GM06990 (cell line): ENCODE measurements around the gene ARHGAP24.

Experiments used
- DNase-seq: peaks from one replicate; pipeline ENCODE4 v3.0.0-alpha.2; 2011; ENCODE audit not compliant: insufficient read length; ENCODE audit errors: extremely low read depth
- H3K27me3 ChIP-seq: replicated peaks from 2 replicates; pipeline ENCODE4 v1.6.0; 2011; ENCODE audit warnings: low read length; ENCODE audit not compliant: control insufficient read depth, insufficient read depth
- H3K36me3 ChIP-seq: 2 replicates; pipeline ENCODE4 v1.5.1; 2011; ENCODE audit warnings: low read length; ENCODE audit not compliant: control insufficient read depth, insufficient read depth
- H3K4me3 ChIP-seq: replicated peaks from 2 replicates; pipeline ENCODE4 v1.5.1; 2011; ENCODE audit warnings: low read depth, mild to moderate bottlenecking, control low read depth, low read length
- TF ChIP-seq, protein P1 (sequence below): IDR thresholded peaks from 2 replicates; pipeline ENCODE4 v1.5.1; 2011; ENCODE audit warnings: low read length, control low read depth, mild to moderate bottlenecking, inconsistent platforms; ENCODE audit not compliant: insufficient read depth, poor library complexity, severe bottlenecking

Gene ARHGAP24

GRCh38 chr4:85565761-85566480 is 91.0 kb downstream of the ARHGAP24 start:
- H3K27me3 ChIP-seq, result no peaks in the 10 kb centered on the region
- DNase-seq, result no peak
- TF ChIP-seq, protein P1, sequence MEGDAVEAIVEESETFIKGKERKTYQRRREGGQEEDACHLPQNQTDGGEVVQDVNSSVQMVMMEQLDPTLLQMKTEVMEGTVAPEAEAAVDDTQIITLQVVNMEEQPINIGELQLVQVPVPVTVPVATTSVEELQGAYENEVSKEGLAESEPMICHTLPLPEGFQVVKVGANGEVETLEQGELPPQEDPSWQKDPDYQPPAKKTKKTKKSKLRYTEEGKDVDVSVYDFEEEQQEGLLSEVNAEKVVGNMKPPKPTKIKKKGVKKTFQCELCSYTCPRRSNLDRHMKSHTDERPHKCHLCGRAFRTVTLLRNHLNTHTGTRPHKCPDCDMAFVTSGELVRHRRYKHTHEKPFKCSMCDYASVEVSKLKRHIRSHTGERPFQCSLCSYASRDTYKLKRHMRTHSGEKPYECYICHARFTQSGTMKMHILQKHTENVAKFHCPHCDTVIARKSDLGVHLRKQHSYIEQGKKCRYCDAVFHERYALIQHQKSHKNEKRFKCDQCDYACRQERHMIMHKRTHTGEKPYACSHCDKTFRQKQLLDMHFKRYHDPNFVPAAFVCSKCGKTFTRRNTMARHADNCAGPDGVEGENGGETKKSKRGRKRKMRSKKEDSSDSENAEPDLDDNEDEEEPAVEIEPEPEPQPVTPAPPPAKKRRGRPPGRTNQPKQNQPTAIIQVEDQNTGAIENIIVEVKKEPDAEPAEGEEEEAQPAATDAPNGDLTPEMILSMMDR, result no peak
- no peaks in the 10 kb centered on the region for H3K36me3 ChIP-seq
- H3K4me3 ChIP-seq, result no peak overlapping the region

DNA sequence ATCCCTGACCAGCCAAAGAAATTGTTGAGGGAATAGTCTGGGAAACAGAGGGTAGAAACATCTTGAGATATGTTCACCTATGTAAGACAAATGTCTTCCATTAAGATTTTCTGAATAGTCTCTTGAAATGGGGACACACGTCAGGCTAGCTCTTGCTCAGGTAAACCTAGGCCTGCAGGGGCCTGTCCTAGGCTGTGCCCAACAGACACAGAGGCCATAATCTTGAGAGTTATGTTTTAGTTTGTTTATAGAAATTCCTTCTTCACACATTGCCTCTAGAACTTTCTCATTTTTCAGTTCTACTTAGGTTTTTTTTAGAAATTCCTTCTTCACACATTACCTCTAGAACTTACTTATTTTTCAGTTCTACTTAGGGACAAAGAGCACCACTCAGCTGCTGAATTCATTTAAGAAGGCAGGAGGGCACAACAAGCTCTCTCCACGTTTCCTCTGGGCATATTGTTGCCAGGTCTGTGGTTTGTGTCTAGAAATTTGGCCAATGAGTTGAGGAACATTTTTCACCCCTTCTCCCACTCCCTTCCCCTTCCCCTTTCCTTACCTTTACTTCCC is 94.9 kb downstream of the ARHGAP24 start:
- H3K4me3 ChIP-seq, result no peak overlapping the region
- no peaks in the 10 kb centered on the region for H3K36me3 ChIP-seq
- no peaks in the 10 kb centered on the region for H3K27me3 ChIP-seq
- peak; percentile 13 for DNase-seq
- TF ChIP-seq, protein P1, result no peak

- DNase-seq, result no peak
- Histone ChIP-seq H3K27me3 (no peaks in the 10 kb centered on the region), H3K36me3 (no peaks in the 10 kb centered on the region), H3K4me3 (0 out of 2 replicates have a peak overlapping the region, but pooled peaks have one; percentile 7)
- TF ChIP-seq, protein P1, result no peak
Observed at GRCh38 chr4:85570388-85570787, 95.4 kb downstream of the ARHGAP24 start.

- TF ChIP-seq, protein P1, result no peak
- Histone ChIP-seq H3K4me3 (no peak overlapping the region), H3K27me3 (no peaks in the 10 kb centered on the region), H3K36me3 (no peaks in the 10 kb centered on the region)
- peak; percentile 20 for DNase-seq
Observed at GRCh38 chr4:85571008-85571407, 96.1 kb downstream of the ARHGAP24 start.

GRCh38 chr4:85573270-85573669 is 98.3 kb downstream of the ARHGAP24 start:
- DNase-seq, result no peak

More at GRCh38 chr4:85573270-85573669, 98.3 kb downstream of the ARHGAP24 start:
- TF ChIP-seq, protein P1, result no peak
- Histone ChIP-seq H3K27me3 (no peaks in the 10 kb centered on the region), H3K36me3 (no peaks in the 10 kb centered on the region), H3K4me3 (no peak overlapping the region)
